ENCODE data around the gene N4BP3. TPM values are rescaled to one million over a fixed set of nuclear protein-coding genes. Genes with fewer than 3 reads are reported as not detected.

Gene N4BP3
- total RNA-seq, 4 donors from 2014 or later = 7.6 to 14.0 (median 11.7) TPM

DNA sequence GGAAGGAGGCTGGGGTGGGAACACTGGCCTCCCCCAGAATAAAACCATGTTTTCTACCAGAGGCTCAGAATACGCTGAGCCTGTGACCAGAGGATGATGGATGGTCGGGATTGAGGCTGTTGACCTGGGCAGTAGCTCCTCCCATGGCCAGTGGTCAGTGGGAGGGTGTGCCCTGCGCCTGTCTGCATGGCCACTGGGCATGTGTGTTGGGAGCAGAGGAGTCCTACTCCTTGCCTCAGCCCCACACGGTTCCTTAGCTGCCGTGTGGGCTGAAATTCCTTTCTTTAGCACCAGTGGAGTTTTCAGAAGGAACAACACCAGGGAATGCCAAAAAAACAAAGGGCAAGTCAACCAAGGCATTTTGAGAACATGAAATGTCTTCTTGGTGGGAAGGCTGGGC is 9.0 kb downstream of the N4BP3 start:
- no peak for DNase-seq (ENCODE audit: low spot score in 2 of 2)
- no peak for TF ChIP-seq POLR2A (IDR thresholded peaks at IDR 0.05)
- no peak for TF ChIP-seq POLR2AphosphoS5 (IDR thresholded peaks at IDR 0.05)
- TF ChIP-seq EP300 (IDR thresholded peaks at IDR 0.05) = no peak
- TF ChIP-seq, protein P1, sequence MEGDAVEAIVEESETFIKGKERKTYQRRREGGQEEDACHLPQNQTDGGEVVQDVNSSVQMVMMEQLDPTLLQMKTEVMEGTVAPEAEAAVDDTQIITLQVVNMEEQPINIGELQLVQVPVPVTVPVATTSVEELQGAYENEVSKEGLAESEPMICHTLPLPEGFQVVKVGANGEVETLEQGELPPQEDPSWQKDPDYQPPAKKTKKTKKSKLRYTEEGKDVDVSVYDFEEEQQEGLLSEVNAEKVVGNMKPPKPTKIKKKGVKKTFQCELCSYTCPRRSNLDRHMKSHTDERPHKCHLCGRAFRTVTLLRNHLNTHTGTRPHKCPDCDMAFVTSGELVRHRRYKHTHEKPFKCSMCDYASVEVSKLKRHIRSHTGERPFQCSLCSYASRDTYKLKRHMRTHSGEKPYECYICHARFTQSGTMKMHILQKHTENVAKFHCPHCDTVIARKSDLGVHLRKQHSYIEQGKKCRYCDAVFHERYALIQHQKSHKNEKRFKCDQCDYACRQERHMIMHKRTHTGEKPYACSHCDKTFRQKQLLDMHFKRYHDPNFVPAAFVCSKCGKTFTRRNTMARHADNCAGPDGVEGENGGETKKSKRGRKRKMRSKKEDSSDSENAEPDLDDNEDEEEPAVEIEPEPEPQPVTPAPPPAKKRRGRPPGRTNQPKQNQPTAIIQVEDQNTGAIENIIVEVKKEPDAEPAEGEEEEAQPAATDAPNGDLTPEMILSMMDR (IDR thresholded peaks at IDR 0.05) = no peak
- H3K27me3 ChIP-seq = peaks cover 20% of the 10 kb centered on the region
- WGBS = 90% methylated on average over 5 of the region's 5 CpGs
- no peak overlapping the region for H3K4me3 ChIP-seq
- no peaks in the 10 kb centered on the region for H3K36me3 ChIP-seq
- peaks cover 46% of the 10 kb centered on the region for H3K4me1 ChIP-seq
- H3K9me3 ChIP-seq = no peaks in the 10 kb centered on the region
- H3K27ac ChIP-seq = peak overlapping the region; percentile 74

DNA sequence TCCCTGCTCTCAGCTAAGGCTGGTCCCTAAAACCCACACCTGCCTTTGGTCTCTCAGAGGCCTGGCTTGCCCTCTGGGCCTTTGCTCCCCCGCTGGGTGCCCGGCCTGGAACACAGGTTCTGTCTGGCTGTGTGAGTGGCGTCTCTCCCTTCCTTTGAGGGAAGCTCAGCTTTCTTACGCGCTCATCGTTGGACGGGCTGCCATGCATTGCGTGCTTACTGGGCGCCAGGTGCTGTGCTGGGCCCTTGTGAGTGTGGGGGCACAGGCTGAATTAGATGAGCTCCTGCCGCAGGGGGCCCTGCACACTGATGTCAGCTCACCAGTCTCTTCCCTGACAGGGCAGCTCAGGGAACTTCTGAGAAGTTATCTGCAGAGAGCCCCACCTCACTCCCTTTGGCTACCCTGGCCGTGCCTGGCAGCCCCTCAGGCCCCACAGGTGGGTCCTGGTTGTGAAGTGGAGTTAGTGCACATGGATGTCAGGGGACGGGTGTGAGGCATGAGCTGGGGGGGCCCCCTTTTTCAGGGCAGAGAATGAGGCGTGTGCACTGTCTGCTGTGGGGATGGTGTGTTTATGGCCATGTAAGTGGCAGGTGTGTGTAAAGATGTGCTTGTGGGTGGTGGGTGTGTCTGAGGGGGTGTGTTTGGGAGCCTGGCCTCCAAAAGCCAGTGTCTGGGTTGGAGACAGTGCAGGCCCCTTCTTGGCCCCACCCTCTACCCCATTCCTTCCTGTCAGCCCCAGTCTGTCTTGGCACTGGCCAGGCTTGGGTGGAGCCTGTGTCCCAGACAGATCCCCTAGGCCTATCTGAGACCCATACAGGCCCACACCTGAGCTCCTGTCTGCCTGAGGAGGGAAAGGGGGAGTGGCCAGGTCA is 10.0 kb downstream of the N4BP3 start:
- peaks cover 49% of the 10 kb centered on the region for H3K4me1 ChIP-seq

DNA sequence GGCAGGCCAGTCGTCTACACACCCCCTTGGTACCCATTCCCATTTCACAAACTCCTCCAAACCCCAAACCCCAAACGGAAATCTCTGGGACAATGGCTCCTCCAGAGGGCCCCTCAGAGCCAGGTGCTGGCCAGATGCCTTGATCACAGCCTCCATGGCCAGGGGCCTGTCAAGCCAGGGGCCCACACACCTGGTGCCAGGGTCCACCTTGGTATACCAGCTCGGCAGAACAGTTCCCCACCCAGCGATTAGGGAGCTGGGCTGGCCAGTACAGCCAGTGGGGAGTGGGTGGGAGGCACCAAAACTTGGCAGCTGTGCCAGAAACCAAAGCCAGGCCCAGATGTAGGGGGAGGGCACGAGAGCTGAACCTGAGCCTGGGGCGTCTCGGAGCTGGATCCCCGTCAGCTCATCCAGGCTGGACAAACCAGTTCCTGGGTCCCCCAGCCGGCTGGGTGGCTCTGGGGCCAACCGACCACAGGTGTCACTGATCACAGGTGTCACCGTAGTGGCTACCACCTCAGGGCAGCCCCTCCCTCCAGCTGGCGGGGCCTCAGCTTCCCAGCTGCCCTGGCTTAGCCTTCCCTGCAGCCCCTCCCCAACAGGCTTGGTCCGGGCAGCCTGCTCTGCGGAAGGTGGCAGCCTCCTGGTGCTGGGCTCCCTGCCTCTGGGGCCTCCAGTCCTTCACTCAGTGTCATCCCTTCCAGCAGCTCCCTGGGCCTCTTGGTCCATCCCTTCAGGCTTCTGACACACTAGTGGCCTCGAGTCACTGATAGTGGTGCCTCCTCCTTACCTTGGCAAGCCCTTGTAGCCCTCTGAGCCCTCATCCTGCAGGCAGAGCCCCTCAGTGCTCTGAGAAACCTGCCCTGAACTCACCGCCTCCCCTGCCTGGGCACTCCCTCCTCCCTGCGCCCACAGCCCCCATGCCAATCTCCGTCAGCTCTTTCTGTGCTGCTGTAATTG is 10.9 kb downstream of the N4BP3 start:
- Histone ChIP-seq H3K4me1 (peaks cover 49% of the 10 kb centered on the region), H3K9me3 (no peaks in the 10 kb centered on the region), H3K27me3 (peaks cover 18% of the 10 kb centered on the region), H3K4me3 (no peak overlapping the region), H3K27ac (peak overlapping the region; percentile 74), H3K36me3 (no peaks in the 10 kb centered on the region)
- 68% methylated on average over 7 of the region's 18 CpGs for WGBS
- DNase-seq (ENCODE audit: low spot score in 2 of 2) = peak in 1 of 2 donors; percentile 78
- TF ChIP-seq POLR2AphosphoS5 (IDR thresholded peaks at IDR 0.05) (peak in 1 of 3 donors; percentile 50), POLR2A (IDR thresholded peaks at IDR 0.05) (no peak), EP300 (IDR thresholded peaks at IDR 0.05) (no peak)
- TF ChIP-seq, protein P1 (IDR thresholded peaks at IDR 0.05) = no peak

More for the DNA sequence above, 10.0 kb downstream of the N4BP3 start:
- H3K27me3 ChIP-seq = peaks cover 20% of the 10 kb centered on the region
- WGBS = 88% methylated on average over 12 of the region's 13 CpGs
- TF ChIP-seq EP300 (IDR thresholded peaks at IDR 0.05) (no peak), POLR2AphosphoS5 (IDR thresholded peaks at IDR 0.05) (no peak), POLR2A (IDR thresholded peaks at IDR 0.05) (no peak)
- TF ChIP-seq, protein P1 (IDR thresholded peaks at IDR 0.05) = no peak
- DNase-seq (ENCODE audit: low spot score in 2 of 2) = no peak
- no peaks in the 10 kb centered on the region for H3K36me3 ChIP-seq
- no peaks in the 10 kb centered on the region for H3K9me3 ChIP-seq
- peak overlapping the region; percentile 74 for H3K27ac ChIP-seq
- no peak overlapping the region for H3K4me3 ChIP-seq

DNA sequence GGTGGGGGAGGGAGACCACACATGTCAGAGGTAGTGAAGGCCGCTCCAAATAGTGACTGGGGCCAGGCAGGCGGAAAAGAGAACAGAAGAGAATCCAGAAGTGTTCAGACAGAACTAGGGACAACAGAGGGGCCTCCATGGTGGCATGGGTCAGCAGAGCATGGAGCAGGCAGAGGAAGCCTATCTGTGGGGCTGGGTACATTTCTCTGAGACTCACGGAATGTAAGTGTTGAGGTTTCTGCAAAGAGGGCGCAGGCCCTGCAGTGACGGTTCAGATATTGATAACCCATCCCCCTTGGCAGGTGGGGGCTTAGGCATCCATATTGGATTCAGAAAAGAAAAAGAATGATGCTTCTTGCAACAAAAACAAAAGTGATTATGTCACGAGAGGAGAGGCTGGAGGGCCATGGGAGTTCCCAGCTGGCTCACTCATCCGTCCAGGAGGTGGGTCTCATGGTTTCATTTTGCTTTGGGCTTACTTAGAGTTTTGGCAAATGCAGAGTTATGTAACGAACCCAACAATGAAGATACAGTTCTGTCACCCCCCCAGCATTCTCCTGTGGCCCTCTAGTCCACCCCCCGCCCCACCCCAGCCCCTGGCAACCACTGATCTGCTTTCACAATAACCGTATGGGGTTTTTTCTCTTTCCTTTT is 12.0 kb downstream of the N4BP3 start:
- H3K4me3 ChIP-seq = no peak overlapping the region
- 57% methylated on average over 10 of the region's 10 CpGs for WGBS
- peak overlapping the region; percentile 74 for H3K27ac ChIP-seq
- no peaks in the 10 kb centered on the region for H3K36me3 ChIP-seq
- no peak for DNase-seq (ENCODE audit: low spot score in 2 of 2)
- no peaks in the 10 kb centered on the region for H3K9me3 ChIP-seq
- H3K4me1 ChIP-seq = peaks cover 57% of the 10 kb centered on the region
- peaks cover 13% of the 10 kb centered on the region for H3K27me3 ChIP-seq
- TF ChIP-seq, protein P1 (IDR thresholded peaks at IDR 0.05) = no peak
- TF ChIP-seq POLR2A (IDR thresholded peaks at IDR 0.05) (no peak), EP300 (IDR thresholded peaks at IDR 0.05) (no peak), POLR2AphosphoS5 (IDR thresholded peaks at IDR 0.05) (no peak)

Measured in suprapubic skin (tissue), 4 donors.